IMR-90 (cell line): ENCODE measurements around the gene SPATA16.
"Not testable (repeated sequence)": the region's sequence is repeated elsewhere in the genome, so short reads cannot be mapped to it uniquely, and the experiment has no call there.

ENCODE experiments used
- CTCF ChIP-seq: conservative IDR thresholded peaks from 2 replicates; pipeline ENCODE4 v1.5.1; 2012; ENCODE audit warnings: mild to moderate bottlenecking, low read depth, low read length, improper control_type of control experiment
- MXI1 ChIP-seq: IDR thresholded peaks from 2 replicates; pipeline ENCODE4 v1.6.1; 2012; ENCODE audit warnings: low read depth, mild to moderate bottlenecking, low read length, moderate library complexity, borderline replicate concordance
- POLR2A ChIP-seq: IDR thresholded peaks from 2 replicates; pipeline ENCODE4 v1.6.1; 2012; ENCODE audit warnings: mild to moderate bottlenecking, low read depth, low read length
- RAD21 ChIP-seq: IDR thresholded peaks from 2 replicates; pipeline ENCODE4 v1.6.1; 2012; ENCODE audit warnings: low read length, improper control_type of control experiment
- RFX5 ChIP-seq: IDR thresholded peaks from 2 replicates; pipeline ENCODE4 v1.8.0; 2012; ENCODE audit warnings: low read depth, mild to moderate bottlenecking, low read length, moderate library complexity

- not testable (repeated sequence) for TF ChIP-seq MXI1, RFX5, CTCF, POLR2A, RAD21
Measured at GRCh38 chr3:173183022-173183421, 42.0 kb upstream of the SPATA16 start.
